GM19328 (cell line): ENCODE measurements around the gene KCNG1.
A peak's percentile ranks its signal among the peaks of the same experiment; 100 is the strongest.

ENCODE experiments used
- ATAC-seq: cut with Tn5 transposase; IDR thresholded peaks from one replicate; pipeline ENCODE4 v1.9.1; 2021; ENCODE audit warnings: mild to moderate bottlenecking, moderate library complexity; ENCODE audit not compliant: unreplicated experiment

The KCNG1 gene

DNA sequence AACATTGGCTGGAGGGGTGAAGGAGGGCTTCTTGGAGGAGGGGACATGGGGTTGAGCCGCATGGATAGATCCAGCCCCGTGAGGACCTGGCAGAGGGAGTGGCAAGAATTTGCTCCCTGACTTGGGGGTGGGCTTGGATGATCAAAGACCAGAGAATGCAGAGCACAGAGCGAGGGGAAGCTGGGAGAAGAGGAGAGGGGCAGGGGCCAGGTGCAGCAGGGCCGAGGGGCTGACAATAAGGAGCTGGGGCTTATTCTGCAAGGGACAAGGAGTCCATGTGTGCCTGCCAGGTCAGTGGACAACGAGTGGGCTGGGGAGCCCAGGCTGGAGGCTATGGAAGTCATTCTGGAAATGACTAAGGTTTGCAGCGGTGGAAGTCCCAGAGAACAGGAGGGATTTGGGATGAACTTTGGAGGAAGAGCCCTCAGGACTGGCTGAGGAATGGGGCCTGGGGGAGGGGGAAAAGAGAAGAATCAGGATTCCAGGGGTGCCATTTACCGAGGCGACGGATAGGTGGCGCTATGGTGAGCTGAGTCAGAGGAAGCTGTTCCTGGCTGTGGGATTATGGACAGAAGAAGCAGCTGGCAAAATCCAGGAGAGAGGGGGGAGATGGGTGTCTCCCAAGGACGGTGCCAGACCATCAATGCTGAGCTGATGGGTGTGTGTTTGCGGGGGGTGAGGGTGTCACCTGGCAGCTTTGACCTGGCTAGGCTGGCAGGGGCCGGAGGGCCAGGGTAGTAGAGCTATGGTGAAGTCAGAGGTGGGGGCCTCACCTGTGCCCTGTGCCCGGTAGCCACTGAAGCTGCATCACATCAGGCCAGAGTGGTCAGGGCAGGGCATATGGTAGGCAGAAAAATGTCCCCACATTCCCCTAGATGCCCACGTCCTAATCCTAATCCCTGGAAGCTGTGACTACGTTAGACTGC is 7.8 kb downstream of the KCNG1 start:
- ATAC-seq, result no peak

GRCh38 chr20:51013577-51014330 is 9.2 kb downstream of the KCNG1 start:
- ATAC-seq, result no peak

DNA sequence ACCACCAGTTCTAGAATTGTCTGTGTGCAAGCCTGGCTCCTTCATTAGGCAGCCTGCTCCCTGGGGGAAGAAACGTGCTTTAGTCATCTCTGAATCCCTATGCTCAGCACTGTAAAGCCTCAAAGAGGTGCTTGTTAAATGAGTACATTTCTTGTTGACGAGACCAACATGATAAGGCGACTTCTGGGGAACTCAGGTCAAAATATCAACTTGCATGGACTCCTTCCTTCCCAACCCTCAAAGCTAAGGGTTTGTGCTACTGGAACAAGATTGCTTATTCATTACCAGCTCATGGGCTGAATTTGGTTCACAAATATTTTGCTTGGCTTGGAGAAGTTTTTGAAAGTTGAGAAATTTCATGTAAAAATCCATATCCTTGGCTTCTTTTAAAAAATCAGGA is 10.6 kb downstream of the KCNG1 start:
- ATAC-seq, result no peak

DNA sequence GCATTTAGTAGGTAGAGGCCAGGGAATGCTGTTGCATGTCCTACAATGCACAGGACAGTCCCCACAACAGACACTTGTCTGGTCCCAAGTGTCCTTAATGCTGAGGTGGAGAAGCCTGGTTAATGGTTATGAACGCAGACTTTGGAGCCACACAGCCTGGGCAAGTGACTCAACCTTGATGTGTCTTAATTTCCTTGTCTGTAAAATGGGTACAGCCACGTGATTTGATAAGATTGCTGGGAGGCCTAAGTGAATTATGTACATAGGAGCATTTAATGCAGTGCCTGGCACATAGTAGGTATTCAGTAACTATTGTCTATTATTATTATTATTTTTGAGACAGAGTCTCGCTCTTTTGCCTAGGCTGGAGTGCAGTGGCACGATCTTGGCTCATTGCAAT is 11.4 kb downstream of the KCNG1 start:
- ATAC-seq, result no peak

GRCh38 chr20:51010932-51011331 is 12.0 kb downstream of the KCNG1 start:
- no peak for ATAC-seq

DNA sequence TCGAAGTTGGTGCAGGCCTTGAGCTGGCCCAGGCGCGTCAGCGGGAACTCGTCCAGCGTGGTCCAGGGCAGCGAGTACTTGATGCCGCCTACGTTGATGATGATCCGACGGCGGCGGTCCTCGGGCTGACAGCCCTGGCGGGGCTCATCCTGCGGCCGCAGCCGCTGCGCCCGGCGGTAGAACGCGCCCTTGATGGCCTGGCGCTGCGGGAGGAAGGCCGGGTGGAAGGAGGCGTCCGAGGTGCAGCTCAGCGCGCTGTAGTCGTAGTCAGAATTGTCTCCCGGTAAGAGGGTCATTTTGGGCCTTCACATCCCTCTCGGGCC is 12.9 kb downstream of the KCNG1 start:
- ATAC-seq, result no peak

GRCh38 chr20:51009303-51010042 is 13.4 kb downstream of the KCNG1 start:
- no peak for ATAC-seq

- no peak for ATAC-seq
These were observed 14.2 kb downstream of the KCNG1 start for GRCh38 chr20:51008718-51009117.

DNA sequence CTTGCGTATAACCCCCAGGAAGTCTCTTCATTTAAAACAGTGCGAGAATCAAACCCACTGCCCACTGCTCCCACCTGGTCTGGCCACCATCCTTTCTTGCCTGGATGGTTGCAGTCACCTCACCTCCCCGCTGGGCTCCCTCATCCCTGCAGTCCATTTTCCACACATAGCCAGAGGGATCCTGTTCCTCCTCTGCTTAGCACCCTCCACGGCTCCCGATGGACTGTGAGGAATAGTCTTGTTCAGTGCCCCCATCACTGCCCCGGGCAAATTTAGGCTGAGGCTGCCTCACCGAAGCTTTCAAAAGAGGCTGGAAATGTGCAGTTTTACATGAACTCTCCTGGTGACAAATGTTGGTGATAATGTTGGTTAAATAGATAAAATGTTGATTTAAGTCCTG is 17.7 kb downstream of the KCNG1 start:
- ATAC-seq, result no peak

DNA sequence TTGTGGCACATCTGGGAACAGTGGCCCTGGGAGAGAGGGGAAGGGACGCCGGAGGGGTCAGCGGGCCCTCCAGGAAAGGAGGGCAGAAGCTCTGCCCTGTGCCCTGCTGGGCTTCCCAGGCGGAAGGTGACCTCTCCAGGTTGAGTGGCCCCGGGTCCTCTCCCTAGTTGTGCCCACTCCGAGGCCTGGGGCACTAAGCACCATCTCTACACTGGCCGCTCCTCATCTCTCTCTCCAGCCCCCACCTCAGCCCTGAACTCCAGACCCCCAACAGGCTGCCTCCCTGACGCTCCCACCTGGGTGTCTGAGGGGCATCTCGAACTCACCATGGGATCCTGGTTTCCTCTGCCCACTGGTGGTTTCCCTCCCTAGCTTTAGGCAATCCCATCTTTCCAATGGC is 18.1 kb downstream of the KCNG1 start:
- no peak for ATAC-seq

DNA sequence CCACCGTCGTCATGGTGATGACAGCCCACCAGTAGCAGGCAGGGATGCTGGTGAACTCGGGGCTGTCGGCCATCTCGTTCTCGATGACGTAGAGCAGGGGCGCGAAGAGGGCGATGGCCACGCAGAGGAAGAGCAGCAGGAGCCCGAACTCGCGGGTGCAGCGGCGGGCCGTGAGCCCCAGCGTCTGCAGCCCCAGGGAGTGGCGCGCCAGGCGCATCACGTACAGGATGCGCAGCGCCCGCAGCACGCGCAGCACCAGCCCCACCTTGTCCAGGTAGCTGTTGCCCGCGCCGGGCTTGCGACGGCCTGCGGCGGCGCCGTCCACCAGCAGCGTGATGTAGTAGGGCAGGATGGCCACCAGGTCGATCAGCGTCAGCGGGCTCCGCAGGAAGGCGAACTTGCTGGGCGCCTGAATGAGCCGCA is 18.6 kb downstream of the KCNG1 start:
- no peak for ATAC-seq

DNA sequence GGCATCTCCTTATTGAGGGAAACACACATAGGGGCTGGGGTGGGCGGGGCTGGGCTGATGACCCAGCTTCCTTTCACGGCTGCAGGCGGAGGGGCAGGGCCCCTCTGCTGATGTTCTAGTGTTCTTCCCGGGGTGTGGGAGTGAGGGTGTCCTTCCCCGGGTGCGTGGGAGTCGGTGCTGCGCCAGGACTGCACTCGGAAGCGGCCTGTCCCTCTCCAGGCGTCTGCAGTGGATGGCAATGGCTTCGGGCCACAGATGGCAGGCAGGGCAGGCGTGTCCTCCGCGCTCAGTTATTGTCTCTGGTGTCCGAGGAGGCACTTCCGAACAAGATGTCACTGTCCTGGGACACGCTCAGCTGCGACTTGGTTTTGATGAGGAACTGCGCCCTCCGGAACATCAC is 19.2 kb downstream of the KCNG1 start:
- ATAC-seq, result no peak

- ATAC-seq, result no peak
These were observed 20.3 kb downstream of the KCNG1 start for GRCh38 chr20:51002633-51003032.

GRCh38 chr20:51001430-51002265 is 21.3 kb downstream of the KCNG1 start:
- ATAC-seq, result no peak

DNA sequence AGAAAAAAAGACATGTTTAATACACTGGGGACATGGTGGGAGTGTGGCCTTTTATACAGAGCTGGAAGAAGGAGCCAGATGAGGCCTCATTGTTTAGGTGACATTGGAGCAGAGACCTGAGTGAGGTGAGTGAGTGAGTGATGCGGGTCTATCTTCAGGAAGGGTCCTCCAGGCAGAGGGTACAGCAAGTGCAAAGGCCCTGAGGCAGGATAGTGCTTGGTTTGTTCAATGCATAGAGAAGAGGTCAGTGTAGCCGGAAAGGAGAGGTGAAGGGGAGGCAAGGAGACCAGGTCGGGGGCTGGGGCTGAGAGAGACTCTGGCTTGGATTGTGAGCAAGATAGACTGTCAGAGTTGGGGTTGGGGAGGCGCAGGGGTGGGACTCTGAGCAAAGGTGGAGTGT is 23.6 kb downstream of the KCNG1 start:
- ATAC-seq, result no peak

- no peak for ATAC-seq
These were observed 25.7 kb downstream of the KCNG1 start for GRCh38 chr20:50996901-50997865.

GRCh38 chr20:50995506-50995905 is 27.4 kb downstream of the KCNG1 start:
- ATAC-seq, result no peak

- no peak for ATAC-seq
These were observed 29.0 kb downstream of the KCNG1 start for GRCh38 chr20:50993876-50994275.

- peak; percentile 67 for ATAC-seq
These were observed 30.0 kb downstream of the KCNG1 start for GRCh38 chr20:50992733-50993457.
